NCI-H2029 (cell line): ENCODE data around the gene NFYB.

Experiments used
- DNase-seq: peaks from one replicate; lab custom pipeline; 2025; lab: John Stamatoyannopoulos, UW

NFYB gene

GRCh38 chr12:104155711-104156555, 17.9 kb upstream of the NFYB start:
- DNase-seq: no peak

DNA sequence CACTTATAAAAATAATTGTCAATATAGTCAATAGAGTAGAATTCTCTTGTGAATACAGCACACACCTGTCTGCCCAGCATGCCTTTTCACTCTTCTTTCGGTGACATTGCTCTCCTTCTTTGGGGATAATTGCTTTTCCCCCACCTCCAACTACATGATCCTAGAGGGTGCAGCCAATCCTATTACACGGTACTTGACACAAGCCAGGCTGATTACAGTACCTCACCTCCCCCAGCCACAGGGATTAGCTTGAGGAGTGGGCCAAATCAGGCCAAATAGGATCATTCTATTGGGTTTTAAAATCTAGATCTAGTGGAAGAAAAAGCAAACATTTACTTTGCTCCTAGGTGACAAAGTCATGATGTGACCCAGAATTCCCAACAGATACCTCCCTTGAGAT, 16.8 kb upstream of the NFYB start:
- peak; percentile 19 for DNase-seq

DNA sequence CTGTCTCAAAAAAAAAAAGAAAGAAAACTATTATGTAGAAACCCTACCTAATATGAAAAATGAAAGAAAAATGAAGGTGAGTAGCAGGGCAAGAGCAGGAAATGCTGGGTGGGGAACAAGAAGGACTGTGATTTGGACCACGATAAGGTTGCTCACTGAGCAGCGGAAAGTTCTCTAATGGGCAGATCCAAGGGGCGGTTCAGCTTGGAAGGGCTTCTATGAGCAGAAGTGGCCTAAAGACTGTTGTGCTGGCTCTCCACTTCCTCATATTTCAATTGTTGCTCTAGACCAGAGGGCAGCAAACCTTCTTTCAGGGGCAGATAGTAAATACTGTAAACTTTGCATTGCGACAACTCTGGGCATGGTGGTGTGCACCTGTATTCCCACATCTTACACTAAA, 16.3 kb upstream of the NFYB start:
- DNase-seq: no peak

DNA sequence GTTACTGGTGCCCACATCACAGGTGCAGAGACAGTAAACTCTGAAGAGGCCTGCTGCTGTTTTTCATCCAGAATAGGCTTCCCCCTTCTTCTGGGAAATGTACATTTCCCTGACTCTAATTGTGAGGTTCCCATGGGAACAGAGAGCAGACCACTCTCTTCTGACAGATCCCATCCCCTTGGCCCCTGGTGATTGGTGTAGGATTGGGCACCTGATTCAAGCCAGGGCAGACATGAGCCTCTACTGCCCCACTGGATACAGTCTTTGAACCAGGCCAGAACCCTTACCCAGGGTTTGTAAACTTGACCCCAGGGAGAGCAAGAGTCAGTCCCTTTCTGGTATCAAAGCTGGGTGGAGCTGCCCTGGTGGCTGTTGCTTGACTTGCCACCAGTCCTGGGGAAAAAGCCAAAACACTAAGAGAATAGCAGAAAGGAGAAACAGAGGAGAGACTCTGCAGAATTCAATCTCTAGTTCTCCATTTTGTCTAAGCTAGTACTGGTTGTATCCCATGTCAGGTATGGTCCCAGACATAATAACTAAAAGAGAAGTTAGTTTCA, 14.8 kb upstream of the NFYB start:
- DNase-seq: no peak

- no peak for DNase-seq
Observed at GRCh38 chr12:104150416-104150815, 12.4 kb upstream of the NFYB start.

DNA sequence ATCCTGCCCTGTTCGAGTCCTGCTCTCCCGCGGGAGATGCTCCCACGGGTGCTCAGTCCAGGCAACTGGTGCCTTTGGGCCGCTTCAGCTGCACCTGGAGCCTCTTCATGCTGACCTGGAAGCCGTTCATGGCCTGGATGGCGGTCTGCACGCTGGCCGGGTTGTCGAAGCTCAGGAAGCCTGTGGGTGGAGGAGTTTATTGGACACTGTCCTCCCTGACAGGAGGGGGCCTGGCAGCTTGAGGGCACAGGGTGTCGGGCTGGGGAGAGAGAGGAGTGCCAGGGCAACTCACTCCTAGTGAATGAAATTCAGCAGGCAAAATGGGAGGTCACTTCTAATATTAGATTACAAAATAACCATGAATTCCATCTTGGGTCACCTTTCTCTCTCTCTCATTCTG, 9.3 kb upstream of the NFYB start:
- no peak for DNase-seq

DNA sequence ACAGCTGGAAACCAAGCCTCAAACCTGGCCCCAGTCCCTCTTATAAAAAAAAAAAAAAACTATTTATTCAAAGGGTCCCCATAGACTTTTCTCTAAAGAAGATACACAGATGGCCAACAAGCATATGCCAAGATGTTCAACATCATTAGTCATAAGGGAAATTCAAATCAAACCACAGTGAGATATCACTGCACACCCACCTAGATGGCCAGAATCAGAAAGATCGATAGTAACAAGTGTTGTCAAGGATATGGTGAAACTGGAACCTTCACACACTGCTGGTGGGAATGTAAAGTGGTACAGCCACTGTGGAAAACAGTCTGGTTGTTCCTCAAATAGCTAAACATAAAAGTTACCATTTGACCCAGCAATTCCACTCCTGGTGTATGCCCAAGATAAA, 5.9 kb upstream of the NFYB start:
- no peak for DNase-seq

GRCh38 chr12:104143002-104143401, 5.0 kb upstream of the NFYB start:
- DNase-seq: no peak

GRCh38 chr12:104142543-104142942, 4.5 kb upstream of the NFYB start:
- DNase-seq: no peak

DNA sequence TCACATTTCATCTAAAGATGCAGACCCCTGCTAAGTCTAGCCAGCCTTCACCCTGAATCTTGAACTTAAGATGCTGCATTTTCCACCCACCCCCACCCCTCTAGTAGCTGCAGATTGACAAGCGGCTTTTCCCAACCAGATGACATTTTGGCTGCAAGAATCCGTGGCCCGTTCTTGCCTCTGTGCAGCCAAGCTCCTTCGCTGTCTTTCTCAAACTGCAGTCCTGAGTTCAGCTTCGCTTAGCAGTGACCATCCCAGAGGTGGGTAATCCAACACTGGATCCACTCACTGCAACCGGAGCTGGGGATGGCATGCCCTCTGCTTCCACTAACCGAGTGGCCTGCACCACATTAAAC, 765 bp upstream of the NFYB start:
- no peak for DNase-seq

DNA sequence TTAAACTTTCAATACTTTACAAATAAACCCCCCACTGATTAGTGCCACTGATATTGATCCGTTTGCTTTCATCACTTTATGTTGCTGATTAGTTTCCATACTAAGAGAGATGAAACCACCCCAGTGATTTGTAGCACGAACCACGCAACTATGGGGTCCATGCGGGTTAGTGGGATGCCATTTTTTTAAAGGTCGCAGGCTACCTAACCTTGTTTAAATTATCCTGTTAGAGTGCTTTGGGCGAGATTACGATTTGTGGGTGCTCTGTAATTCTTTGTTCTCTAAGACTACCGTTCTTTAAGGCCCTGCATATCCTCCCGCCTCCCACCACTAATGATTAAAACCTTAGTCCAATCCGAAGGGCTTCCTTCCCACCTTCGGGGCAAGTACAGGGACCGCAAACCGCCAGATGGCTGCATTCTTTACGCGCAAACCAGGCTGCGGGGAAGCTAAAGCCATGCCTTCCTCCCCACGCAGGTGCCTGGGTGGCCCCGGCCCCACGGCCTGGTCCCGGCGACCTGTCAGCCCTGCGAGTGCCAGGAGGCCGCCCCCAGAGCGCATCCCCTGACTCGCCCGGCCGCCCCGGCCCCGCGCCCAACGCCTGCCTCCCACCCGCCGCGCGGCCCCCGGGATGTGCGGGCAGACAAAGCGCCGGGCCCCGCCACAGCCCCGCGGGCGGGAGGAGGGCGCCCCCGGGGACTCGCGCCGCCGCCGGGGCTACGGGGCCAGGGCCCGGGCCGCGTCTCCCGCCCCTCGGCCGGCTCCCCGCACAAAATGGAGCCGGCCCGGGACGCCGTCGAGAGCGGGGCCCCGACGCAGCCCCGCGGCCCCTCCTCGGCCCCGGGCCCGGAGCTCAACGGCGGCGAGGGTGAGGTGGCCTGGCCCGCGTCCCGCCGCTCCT, 759 bp downstream of the NFYB start:
- DNase-seq: peak; percentile 9

DNA sequence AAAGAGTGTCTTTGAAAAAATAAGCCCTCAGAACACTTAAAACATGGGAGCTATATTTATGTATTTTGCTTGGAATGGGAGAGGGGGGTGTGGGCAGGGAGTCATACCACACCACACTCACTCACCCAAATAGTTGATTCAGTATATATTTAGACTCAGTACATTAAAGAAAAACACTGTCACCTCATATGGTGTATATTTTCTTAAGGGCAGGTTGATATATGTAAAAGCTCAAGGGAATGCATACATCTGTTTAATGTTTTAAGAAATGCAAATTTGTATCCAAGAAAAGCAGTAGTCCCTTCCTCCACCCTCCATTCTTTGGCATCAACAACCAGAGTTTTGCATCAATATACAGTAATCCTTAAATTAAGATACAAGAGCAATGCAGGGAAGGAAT, 1.4 kb downstream of the NFYB start:
- DNase-seq: no peak

- no peak for DNase-seq
Observed at GRCh38 chr12:104134882-104135281, 3.1 kb downstream of the NFYB start.

DNA sequence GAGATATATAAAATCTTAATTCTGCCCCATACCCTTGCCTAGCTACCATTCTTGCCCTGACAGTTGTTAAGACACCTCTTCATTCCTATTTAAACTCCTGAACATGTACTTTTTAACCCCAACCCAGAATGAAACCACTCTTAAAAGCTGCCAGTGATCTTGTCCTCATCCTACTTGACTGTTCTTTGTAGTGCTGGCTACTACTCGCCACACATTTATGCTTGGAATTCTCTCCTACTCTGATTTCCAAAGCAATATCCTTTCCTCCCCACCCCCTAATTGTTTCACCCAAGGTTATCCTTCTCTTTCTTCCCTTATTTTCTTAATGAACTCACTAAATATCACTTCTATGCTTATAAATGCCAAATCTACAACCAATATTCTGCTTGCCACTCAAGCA, 4.1 kb downstream of the NFYB start:
- no peak for DNase-seq

GRCh38 chr12:104133321-104133720, 4.7 kb downstream of the NFYB start:
- DNase-seq: no peak

GRCh38 chr12:104132351-104132956, 5.6 kb downstream of the NFYB start:
- DNase-seq: peak; percentile 85

DNA sequence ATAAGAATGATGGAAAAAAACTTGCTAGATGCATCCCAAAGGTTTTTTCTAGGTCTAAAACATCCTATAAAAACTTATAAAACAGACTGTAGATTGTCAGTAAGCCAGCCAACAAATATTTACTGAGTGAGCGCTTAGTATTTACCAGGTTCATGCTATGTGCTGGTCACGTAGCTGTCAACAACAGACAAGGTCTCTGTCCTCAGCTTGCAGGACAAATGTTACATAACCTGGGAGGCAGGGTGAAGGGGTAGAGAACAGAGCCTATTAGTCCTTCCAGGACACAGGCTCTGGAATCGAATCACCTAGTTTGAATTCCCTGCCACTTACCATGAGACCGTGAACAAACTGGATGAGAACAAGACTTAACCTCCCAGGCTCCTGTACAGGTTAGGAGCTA, 6.4 kb downstream of the NFYB start:
- peak; percentile 9 for DNase-seq

GRCh38 chr12:104130760-104131159, 7.2 kb downstream of the NFYB start:
- no peak for DNase-seq

- DNase-seq: no peak
Observed at GRCh38 chr12:104126548-104126947, 11.5 kb downstream of the NFYB start.

GRCh38 chr12:104122298-104122697, 15.7 kb downstream of the NFYB start:
- no peak for DNase-seq

GRCh38 chr12:104121001-104121400, 17.0 kb downstream of the NFYB start:
- no peak for DNase-seq

GRCh38 chr12:104115587-104115975, 22.4 kb downstream of the NFYB start:
- no peak for DNase-seq
